Nephron (organoid): Measurements from ENCODE around the gene PLPPR3.
A peak's percentile ranks its signal among the peaks of the same experiment; 100 is the strongest.

Source experiments
- H3K27ac Mint-ChIP-seq, 3 experiments: 2 replicates each; pipeline ENCODE4 v1.8.0; 2020; ENCODE audit warnings: mixed read lengths in 3 of 3, mild to moderate bottlenecking in 2 of 3, moderate library complexity in 1 of 3
- H3K27me3 Mint-ChIP-seq: 2 replicates; pipeline ENCODE4 v1.8.0; 2021; ENCODE audit warnings: low read depth, mild to moderate bottlenecking, moderate library complexity, mixed read lengths
- H3K36me3 Mint-ChIP-seq: 2 replicates; pipeline ENCODE4 v1.8.0; 2020; ENCODE audit warnings: low read depth, mixed read lengths
- H3K4me1 Mint-ChIP-seq: 2 replicates; pipeline ENCODE4 v1.8.0; 2020; ENCODE audit warnings: mixed read lengths
- H3K4me3 Mint-ChIP-seq, 3 experiments: 2 replicates each; pipeline ENCODE4 v1.8.0; 2020; ENCODE audit warnings: mild to moderate bottlenecking in 3 of 3, mixed read lengths in 3 of 3, moderate library complexity in 2 of 3
- H3K9me3 Mint-ChIP-seq: 2 replicates; pipeline ENCODE4 v1.8.0; 2020; ENCODE audit warnings: mixed read lengths
- CTCF ChIP-seq, 3 experiments: fragments of 200-600 bp; sonication (generic); IDR thresholded peaks; one replicate each; pipeline ENCODE4 v1.5.0; 2021; ENCODE audit warnings: antibody characterized with exemption in 3 of 3; ENCODE audit not compliant: unreplicated experiment in 3 of 3

Gene PLPPR3

GRCh38 chr19:821825-822503 lies at the start of gene PLPPR3:
PLPPR3 (minus strand) TSS chr19:821955; CDS start chr19:821559, 396 bp downstream.
- Mint-ChIP-seq H3K4me1 (no peaks in the 10 kb centered on the region), H3K4me3 (peak within 1 kb of the TSS; percentile 82 to 84 (median 82)), H3K27me3 (peaks cover 7% of the 10 kb centered on the region), H3K9me3 (no peaks in the 10 kb centered on the region), H3K36me3 (peaks cover 1% of the 10 kb centered on the region), H3K27ac (no peak within 1 kb of the TSS)
- no peak for TF ChIP-seq CTCF (IDR thresholded peaks at IDR 0.05; ENCODE audit: unreplicated experiment in 3 of 3)

- H3K36me3 Mint-ChIP-seq, result peaks cover 28% of the 10 kb centered on the region
- no peak for TF ChIP-seq CTCF (IDR thresholded peaks at IDR 0.05; ENCODE audit: unreplicated experiment in 3 of 3)
- H3K27me3 Mint-ChIP-seq, result no peaks in the 10 kb centered on the region
- H3K4me1 Mint-ChIP-seq, result peaks cover 11% of the 10 kb centered on the region
- no peak overlapping the region for H3K27ac Mint-ChIP-seq
- no peak overlapping the region for H3K4me3 Mint-ChIP-seq
- H3K9me3 Mint-ChIP-seq, result no peaks in the 10 kb centered on the region
Measured at GRCh38 chr19:870963-871401, 49.2 kb upstream of the PLPPR3 start.

GRCh38 chr19:870314-870713 lies 48.6 kb upstream of the PLPPR3 start:
- Mint-ChIP-seq H3K9me3 (no peaks in the 10 kb centered on the region), H3K4me1 (peaks cover 11% of the 10 kb centered on the region), H3K27ac (peak overlapping the region in 1 of 3 experiments; percentile 59), H3K36me3 (peaks cover 27% of the 10 kb centered on the region), H3K27me3 (no peaks in the 10 kb centered on the region), H3K4me3 (no peak overlapping the region)
- TF ChIP-seq CTCF (IDR thresholded peaks at IDR 0.05; ENCODE audit: unreplicated experiment in 3 of 3), result no peak

- peaks cover 31% of the 10 kb centered on the region for H3K36me3 Mint-ChIP-seq
- no peaks in the 10 kb centered on the region for H3K9me3 Mint-ChIP-seq
- peaks cover 3% of the 10 kb centered on the region for H3K27me3 Mint-ChIP-seq
- no peak for TF ChIP-seq CTCF (IDR thresholded peaks at IDR 0.05; ENCODE audit: unreplicated experiment in 3 of 3)
- no peak overlapping the region for H3K4me3 Mint-ChIP-seq
- peaks cover 11% of the 10 kb centered on the region for H3K4me1 Mint-ChIP-seq
- no peak overlapping the region for H3K27ac Mint-ChIP-seq
Measured at GRCh38 chr19:869245-870177, 47.8 kb upstream of the PLPPR3 start.

GRCh38 chr19:868458-869244 lies 46.9 kb upstream of the PLPPR3 start:
- Mint-ChIP-seq H3K4me3 (no peak overlapping the region), H3K36me3 (peaks cover 31% of the 10 kb centered on the region), H3K4me1 (peaks cover 11% of the 10 kb centered on the region), H3K9me3 (no peaks in the 10 kb centered on the region), H3K27ac (no peak overlapping the region), H3K27me3 (peaks cover 6% of the 10 kb centered on the region)
- TF ChIP-seq CTCF (IDR thresholded peaks at IDR 0.05; ENCODE audit: unreplicated experiment in 3 of 3), result no peak
